ENCODE results near the gene BACE1-AS. TPM values are rescaled to one million over a fixed set of nuclear protein-coding genes. Genes with fewer than 3 reads are reported as not detected.

BACE1-AS gene
- polyA plus RNA-seq, 2 of the 4 experiments (the other 2 are of a cell fraction), result 2.0 to 4.4 TPM

- TF ChIP-seq HOXB13 (CRISPR knock-in tag; IDR thresholded peaks at IDR 0.05; ENCODE audit: low read depth) (no peak), EHMT2 (IDR thresholded peaks at IDR 0.05; ENCODE audit: low read depth) (no peak), CBX2 (IDR thresholded peaks at IDR 0.05; ENCODE audit: borderline replicate concordance, low read depth) (no peak), CHD4 (IDR thresholded peaks at IDR 0.05; ENCODE audit: borderline replicate concordance) (no peak), MAZ (IDR thresholded peaks at IDR 0.05; ENCODE audit: borderline replicate concordance, low read depth, low read length) (no peak), ZC3H11A (IDR thresholded peaks at IDR 0.05) (no peak), MAFK (IDR thresholded peaks at IDR 0.05; ENCODE audit: partially characterized antibody) (no peak), ZFP36 (IDR thresholded peaks at IDR 0.05; ENCODE audit: borderline replicate concordance, partially characterized antibody) (no peak), HES2 (IDR thresholded peaks at IDR 0.05) (no peak), RAD21 (conservative IDR thresholded peaks at IDR 0.05 in 1 of 2, IDR thresholded peaks at IDR 0.05 in 1 of 2) (no peak), KDM1A (IDR thresholded peaks at IDR 0.05; ENCODE audit: low read depth) (no peak)
- WGBS (ENCODE audit: missing lambda C conversion rate), result 77% methylated on average over 9 of the region's 9 CpGs
- no peak overlapping the region for H3K4me2 ChIP-seq
- ATAC-seq (no peak), DNase-seq (ENCODE audit: low read depth in 1 of 2, low spot score in 1 of 2) (no peak), FAIRE-seq (no peak)
- peaks cover 6% of the 10 kb centered on the region; the same call in 1 of the 3 replicates for H3K4me1 ChIP-seq
- H3K4me3 ChIP-seq, result no peak overlapping the region
- no peaks in the 10 kb centered on the region for H3K9me3 ChIP-seq
- H3K27ac ChIP-seq, result no peak overlapping the region
- POLR2A ChIA-PET, result no interaction called here
- CTCF ChIA-PET, result no interaction called here
Measured at GRCh38 chr11:117295438-117296137, 4.4 kb downstream of the BACE1-AS start.

- no peak overlapping the region for H3K27ac ChIP-seq
- H3K4me2 ChIP-seq, result no peak overlapping the region
- no peak for ATAC-seq
- H3K4me1 ChIP-seq, result peaks cover 6% of the 10 kb centered on the region; the same call in 1 of the 3 replicates
- POLR2A ChIA-PET, result no interaction called here
- H3K9me3 ChIP-seq, result no peaks in the 10 kb centered on the region
- TF ChIP-seq EHMT2 (IDR thresholded peaks at IDR 0.05; ENCODE audit: low read depth), result no peak
- no peak for TF ChIP-seq BCL3 (IDR thresholded peaks at IDR 0.05)
- TF ChIP-seq MAFK (IDR thresholded peaks at IDR 0.05; ENCODE audit: partially characterized antibody), result no peak
- no peak for TF ChIP-seq HMGXB4 (CRISPR knock-in tag; IDR thresholded peaks at IDR 0.05; ENCODE audit: borderline replicate concordance)
- TF ChIP-seq MYC (IDR thresholded peaks at IDR 0.05; ENCODE audit: borderline replicate concordance, low read length), result no peak
- no peak for TF ChIP-seq RFX5 (IDR thresholded peaks at IDR 0.05)
- TF ChIP-seq CBX8 (IDR thresholded peaks at IDR 0.05), result no peak
- TF ChIP-seq CEBPB (IDR thresholded peaks at IDR 0.05), result no peak
- no peak for TF ChIP-seq SMC3 (IDR thresholded peaks at IDR 0.05)
- TF ChIP-seq EHF (CRISPR knock-in tag; IDR thresholded peaks at IDR 0.05), result no peak
- no peak for TF ChIP-seq ZC3H11A (IDR thresholded peaks at IDR 0.05)
- no peak for TF ChIP-seq BHLHE40 (IDR thresholded peaks at IDR 0.05; ENCODE audit: low read depth, low read length)
- no peak for TF ChIP-seq CHD2 (IDR thresholded peaks at IDR 0.05; ENCODE audit: low read length, partially characterized antibody)
- no peak for TF ChIP-seq HOXB13 (CRISPR knock-in tag; IDR thresholded peaks at IDR 0.05; ENCODE audit: low read depth)
- no peak for TF ChIP-seq MAZ (IDR thresholded peaks at IDR 0.05; ENCODE audit: borderline replicate concordance, low read depth, low read length)
- TF ChIP-seq JUNB (IDR thresholded peaks at IDR 0.05), result no peak
- CTCF ChIA-PET, result interaction anchor here (1.0 kb wide), 1 partner anchor 13 kb away, joined by 3 read pairs; no protein-coding TSS in a partner anchor
- no peak overlapping the region for H3K4me3 ChIP-seq
- DNase-seq (ENCODE audit: low read depth in 1 of 2, low spot score in 1 of 2), result no peak
- no peak for FAIRE-seq
- 77% methylated on average over 6 of the region's 6 CpGs for WGBS (ENCODE audit: missing lambda C conversion rate)
Measured at GRCh38 chr11:117296881-117297280, 5.7 kb downstream of the BACE1-AS start.

Measured in A549 (cell line).